Activated CD4-positive, CD25-positive, alpha-beta regulatory T cell treated with anti-CD3 and anti-CD28 coated beads, Interleukin-2, amount 50 U/mL, for 24 hours (primary cell): ENCODE data around the gene TMEM33.
"Not testable (repeated sequence)": the region's sequence is repeated elsewhere in the genome, so short reads cannot be mapped to it uniquely, and the experiment has no call there.

Experiments used
- ATAC-seq, 2 donors: fragments of 150-1000 bp; cut with Tn5 transposase; one replicate each; pipeline ENCODE4 v1.10.0; 2021; ENCODE audit warnings: mild to moderate bottlenecking in 1 of 2, moderate library complexity in 1 of 2

TMEM33 gene

GRCh38 chr4:41934901-41935651 is at the start of gene TMEM33:
Gene TMEM33, plus strand, starts transcription at chr4:41935429. Its CDS starts 56 bp downstream, at chr4:41935485.
- ATAC-seq: peak; percentile 91 to 94

- no peak for ATAC-seq
Observed at GRCh38 chr4:41885456-41885855, 49.8 kb upstream of the TMEM33 start.

- ATAC-seq: no peak
Observed at GRCh38 chr4:41887277-41887676, 48.0 kb upstream of the TMEM33 start.

GRCh38 chr4:41887821-41888686 is 47.2 kb upstream of the TMEM33 start:
- no peak for ATAC-seq

GRCh38 chr4:41888687-41889074 is 46.5 kb upstream of the TMEM33 start:
- no peak for ATAC-seq

- no peak for ATAC-seq
Observed at GRCh38 chr4:41889317-41889716, 45.9 kb upstream of the TMEM33 start.

- no peak for ATAC-seq
Observed at GRCh38 chr4:41890085-41890484, 45.1 kb upstream of the TMEM33 start.

- ATAC-seq: no peak
Observed at GRCh38 chr4:41896648-41897047, 38.6 kb upstream of the TMEM33 start.

GRCh38 chr4:41897698-41898097 is 37.5 kb upstream of the TMEM33 start:
- ATAC-seq: no peak

GRCh38 chr4:41909136-41909535 is 26.1 kb upstream of the TMEM33 start:
- not testable (repeated sequence) for ATAC-seq

GRCh38 chr4:41912546-41912945 is 22.7 kb upstream of the TMEM33 start:
- ATAC-seq: no peak

GRCh38 chr4:41913509-41913908 is 21.7 kb upstream of the TMEM33 start:
- ATAC-seq: no peak

- ATAC-seq: no peak
Observed at GRCh38 chr4:41918278-41918677, 17.0 kb upstream of the TMEM33 start.

GRCh38 chr4:41920416-41920815 is 14.8 kb upstream of the TMEM33 start:
- not testable (repeated sequence) for ATAC-seq

- ATAC-seq: no peak
Observed at GRCh38 chr4:41921476-41921875, 13.8 kb upstream of the TMEM33 start.

GRCh38 chr4:41927796-41928499 is 7.3 kb upstream of the TMEM33 start:
- ATAC-seq: no peak

- ATAC-seq: no peak
Observed at GRCh38 chr4:41930139-41930831, 4.9 kb upstream of the TMEM33 start.

- no peak for ATAC-seq
Observed at GRCh38 chr4:41932988-41933387, 2.2 kb upstream of the TMEM33 start.

- ATAC-seq: no peak
Observed at GRCh38 chr4:41933997-41934503, 1.2 kb upstream of the TMEM33 start.

- no peak for ATAC-seq
Observed at GRCh38 chr4:41934514-41934900, 722 bp upstream of the TMEM33 start.

- ATAC-seq: peak; percentile 19 to 31
Observed at GRCh38 chr4:41935652-41936021, 408 bp downstream of the TMEM33 start.

- ATAC-seq: no peak
Observed at GRCh38 chr4:41939016-41939626, 3.9 kb downstream of the TMEM33 start.
